ENCODE measurements around the gene SCYL1. TPM values are rescaled to one million over a fixed set of nuclear protein-coding genes. Genes with fewer than 3 reads are reported as not detected.

Gene SCYL1
- total RNA-seq, 4 donors from 2014 or later: 40.6 to 63.3 (median 52.6) TPM

- no peaks in the 10 kb centered on the region for H3K36me3 ChIP-seq
- H3K27ac ChIP-seq: peak overlapping the region; percentile 95 to 100 (median 97)
- H3K4me1 ChIP-seq: peaks cover 88 to 98% (median 96%) of the 10 kb centered on the region in 3 donors
- DNase-seq: no peak
- intact Hi-C loops (cut with DNase I): no loop called here
- 60% methylated on average over 2 of the region's 3 CpGs; no CpG with 5 or more reads in 1 of the 2 donors for WGBS, 2 donors
- TF ChIP-seq POLR2A (IDR thresholded peaks at IDR 0.05): no peak
- TF ChIP-seq, protein P1, sequence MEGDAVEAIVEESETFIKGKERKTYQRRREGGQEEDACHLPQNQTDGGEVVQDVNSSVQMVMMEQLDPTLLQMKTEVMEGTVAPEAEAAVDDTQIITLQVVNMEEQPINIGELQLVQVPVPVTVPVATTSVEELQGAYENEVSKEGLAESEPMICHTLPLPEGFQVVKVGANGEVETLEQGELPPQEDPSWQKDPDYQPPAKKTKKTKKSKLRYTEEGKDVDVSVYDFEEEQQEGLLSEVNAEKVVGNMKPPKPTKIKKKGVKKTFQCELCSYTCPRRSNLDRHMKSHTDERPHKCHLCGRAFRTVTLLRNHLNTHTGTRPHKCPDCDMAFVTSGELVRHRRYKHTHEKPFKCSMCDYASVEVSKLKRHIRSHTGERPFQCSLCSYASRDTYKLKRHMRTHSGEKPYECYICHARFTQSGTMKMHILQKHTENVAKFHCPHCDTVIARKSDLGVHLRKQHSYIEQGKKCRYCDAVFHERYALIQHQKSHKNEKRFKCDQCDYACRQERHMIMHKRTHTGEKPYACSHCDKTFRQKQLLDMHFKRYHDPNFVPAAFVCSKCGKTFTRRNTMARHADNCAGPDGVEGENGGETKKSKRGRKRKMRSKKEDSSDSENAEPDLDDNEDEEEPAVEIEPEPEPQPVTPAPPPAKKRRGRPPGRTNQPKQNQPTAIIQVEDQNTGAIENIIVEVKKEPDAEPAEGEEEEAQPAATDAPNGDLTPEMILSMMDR (IDR thresholded peaks at IDR 0.05): no peak
- H3K4me3 ChIP-seq: no peak overlapping the region
- H3K9me3 ChIP-seq: no peaks in the 10 kb centered on the region
- H3K27me3 ChIP-seq: no peaks in the 10 kb centered on the region
These were observed 33.8 kb upstream of the SCYL1 start for GRCh38 chr11:65491163-65491465.

DNA sequence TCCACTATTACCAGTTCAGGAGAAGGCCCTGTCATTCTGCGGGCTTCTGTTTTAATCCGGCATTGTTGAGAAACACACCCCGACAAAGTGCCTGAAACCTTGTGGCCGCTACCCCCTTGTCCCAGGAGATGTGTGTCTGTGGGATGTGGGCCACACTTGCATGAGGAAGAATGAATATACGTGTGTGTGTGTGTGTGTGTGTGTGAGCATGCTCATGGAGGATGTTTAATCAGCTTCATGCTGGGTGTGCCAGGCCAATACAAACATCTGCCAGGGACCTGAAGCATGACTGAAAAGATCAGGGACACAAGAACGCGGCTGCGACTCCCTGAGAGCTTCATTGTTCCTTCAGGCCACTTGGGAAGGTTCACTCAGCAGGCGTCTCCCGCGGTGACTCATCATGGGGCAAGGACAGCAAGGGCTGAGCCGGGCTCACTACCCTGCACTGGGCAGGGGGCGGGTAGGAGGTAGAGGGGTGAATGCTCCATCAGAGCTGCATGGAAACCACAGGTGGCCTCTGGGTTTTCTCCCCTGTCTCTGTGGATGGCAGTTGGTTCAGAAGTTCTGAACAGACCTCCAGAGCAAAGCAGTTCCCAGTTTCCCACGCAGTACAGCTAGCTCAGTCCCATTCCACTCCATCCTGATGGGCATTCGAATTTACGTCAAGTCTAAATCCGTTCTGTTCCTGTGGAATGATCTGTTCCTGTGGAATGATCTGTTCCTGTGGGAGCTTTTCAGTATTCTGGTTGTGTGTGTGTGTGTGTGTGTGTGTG is 33.1 kb upstream of the SCYL1 start:
- Histone ChIP-seq H3K4me3 (peak overlapping the region in 1 of 4 donors; percentile 9), H3K4me1 (peaks cover 90 to 98% (median 96%) of the 10 kb centered on the region in 3 donors), H3K9me3 (no peaks in the 10 kb centered on the region), H3K27ac (peak overlapping the region; percentile 95 to 100 (median 97)), H3K27me3 (no peaks in the 10 kb centered on the region), H3K36me3 (no peaks in the 10 kb centered on the region)
- intact Hi-C loops (cut with DNase I): no loop called here
- 14 to 19% methylated on average over 12 to 14 of the region's 17 CpGs for WGBS, 2 donors
- TF ChIP-seq POLR2A (IDR thresholded peaks at IDR 0.05): peak in 3 of 4 donors; percentile 4 to 40 (median 27)
- TF ChIP-seq, protein P1 (IDR thresholded peaks at IDR 0.05): no peak
- no peak for DNase-seq

DNA sequence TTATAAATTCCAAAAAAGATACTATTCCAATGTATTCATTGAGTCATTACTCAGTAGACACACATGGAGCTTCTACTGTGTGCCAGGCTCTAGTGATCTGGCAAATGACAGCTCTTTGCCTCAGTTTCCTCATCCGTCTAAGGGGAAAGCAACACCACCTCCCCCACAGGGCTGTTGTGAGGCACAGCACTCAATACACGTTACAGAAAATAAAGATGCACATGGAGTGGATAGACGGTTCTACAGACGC is 32.6 kb upstream of the SCYL1 start:
- Histone ChIP-seq H3K9me3 (no peaks in the 10 kb centered on the region), H3K27ac (peak overlapping the region; percentile 95 to 100 (median 97)), H3K36me3 (no peaks in the 10 kb centered on the region), H3K4me3 (peak overlapping the region in 2 of 4 donors; percentile 19 to 27), H3K27me3 (no peaks in the 10 kb centered on the region), H3K4me1 (peaks cover 87 to 97% (median 93%) of the 10 kb centered on the region in 3 donors)
- TF ChIP-seq POLR2A (IDR thresholded peaks at IDR 0.05): no peak
- TF ChIP-seq, protein P1 (IDR thresholded peaks at IDR 0.05): no peak
- no peak for DNase-seq
- intact Hi-C loops (cut with DNase I): no loop called here
- 18 to 19% methylated on average over 4 of the region's 4 CpGs for WGBS, 2 donors

- peak overlapping the region in 3 of 4 donors; percentile 0 to 27 (median 19) for H3K4me3 ChIP-seq
- no peak for DNase-seq
- peak overlapping the region; percentile 95 to 100 (median 97) for H3K27ac ChIP-seq
- peaks cover 86 to 94% (median 91%) of the 10 kb centered on the region in 3 donors for H3K4me1 ChIP-seq
- TF ChIP-seq POLR2A (IDR thresholded peaks at IDR 0.05): peak in 2 of 4 donors; percentile 40 to 47
- TF ChIP-seq, protein P1 (IDR thresholded peaks at IDR 0.05): no peak
- no peaks in the 10 kb centered on the region for H3K27me3 ChIP-seq
- no peaks in the 10 kb centered on the region for H3K36me3 ChIP-seq
- intact Hi-C loops (cut with DNase I): no loop called here
- 0 to 11% methylated on average over 4 to 6 of the region's 6 CpGs for WGBS, 2 donors
- no peaks in the 10 kb centered on the region for H3K9me3 ChIP-seq
These were observed 32.1 kb upstream of the SCYL1 start for GRCh38 chr11:65492637-65493366.
